GM12874 (cell line): ENCODE measurements around the gene KBTBD3.

Experiments used
- TF ChIP-seq, protein P1 (sequence below): IDR thresholded peaks from 2 replicates; pipeline ENCODE4 v1.5.1; 2011; ENCODE audit warnings: low read depth, mild to moderate bottlenecking, control low read depth, low read length, moderate library complexity; ENCODE audit not compliant: insufficient read depth

The KBTBD3 gene

GRCh38 chr11:106051103-106051502 is 26.0 kb downstream of the KBTBD3 start:
- TF ChIP-seq, protein P1, sequence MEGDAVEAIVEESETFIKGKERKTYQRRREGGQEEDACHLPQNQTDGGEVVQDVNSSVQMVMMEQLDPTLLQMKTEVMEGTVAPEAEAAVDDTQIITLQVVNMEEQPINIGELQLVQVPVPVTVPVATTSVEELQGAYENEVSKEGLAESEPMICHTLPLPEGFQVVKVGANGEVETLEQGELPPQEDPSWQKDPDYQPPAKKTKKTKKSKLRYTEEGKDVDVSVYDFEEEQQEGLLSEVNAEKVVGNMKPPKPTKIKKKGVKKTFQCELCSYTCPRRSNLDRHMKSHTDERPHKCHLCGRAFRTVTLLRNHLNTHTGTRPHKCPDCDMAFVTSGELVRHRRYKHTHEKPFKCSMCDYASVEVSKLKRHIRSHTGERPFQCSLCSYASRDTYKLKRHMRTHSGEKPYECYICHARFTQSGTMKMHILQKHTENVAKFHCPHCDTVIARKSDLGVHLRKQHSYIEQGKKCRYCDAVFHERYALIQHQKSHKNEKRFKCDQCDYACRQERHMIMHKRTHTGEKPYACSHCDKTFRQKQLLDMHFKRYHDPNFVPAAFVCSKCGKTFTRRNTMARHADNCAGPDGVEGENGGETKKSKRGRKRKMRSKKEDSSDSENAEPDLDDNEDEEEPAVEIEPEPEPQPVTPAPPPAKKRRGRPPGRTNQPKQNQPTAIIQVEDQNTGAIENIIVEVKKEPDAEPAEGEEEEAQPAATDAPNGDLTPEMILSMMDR, result no peak

GRCh38 chr11:106049727-106050476 is 27.2 kb downstream of the KBTBD3 start:
- TF ChIP-seq, protein P1, result no peak

GRCh38 chr11:106047631-106048030 is 29.5 kb downstream of the KBTBD3 start:
- TF ChIP-seq, protein P1, result no peak

- TF ChIP-seq, protein P1, result no peak
Observed at GRCh38 chr11:106043540-106043939, 33.6 kb downstream of the KBTBD3 start.

- TF ChIP-seq, protein P1, result no peak
Observed at GRCh38 chr11:106032861-106033260, 44.3 kb downstream of the KBTBD3 start.

DNA sequence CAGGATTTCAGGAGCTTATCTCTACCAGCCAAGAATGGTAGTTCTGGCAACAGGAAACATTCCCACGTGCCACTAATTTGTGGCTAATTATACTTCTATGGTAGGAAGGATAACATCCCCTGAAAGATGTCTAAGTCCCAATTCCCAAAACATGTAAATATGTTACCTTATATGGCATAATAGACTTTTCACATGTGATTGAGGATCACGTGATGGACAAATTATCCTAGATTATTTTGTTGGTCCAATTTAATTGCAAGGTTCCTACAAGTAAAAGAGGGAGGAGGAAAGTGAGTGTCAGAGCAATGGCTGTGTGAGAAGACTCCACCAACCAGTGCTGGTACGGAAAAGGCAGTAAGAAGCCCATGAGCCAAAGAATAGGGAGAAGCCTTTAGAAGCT is 45.2 kb downstream of the KBTBD3 start:
- TF ChIP-seq, protein P1, result no peak

- TF ChIP-seq, protein P1, result no peak
Observed at GRCh38 chr11:106031202-106031810, 45.8 kb downstream of the KBTBD3 start.
